Measurements from ENCODE around the gene C2orf80.

GRCh38 chr2:208118918-208119317, 70.9 kb downstream of the C2orf80 start:
- TF ChIP-seq, protein P1, sequence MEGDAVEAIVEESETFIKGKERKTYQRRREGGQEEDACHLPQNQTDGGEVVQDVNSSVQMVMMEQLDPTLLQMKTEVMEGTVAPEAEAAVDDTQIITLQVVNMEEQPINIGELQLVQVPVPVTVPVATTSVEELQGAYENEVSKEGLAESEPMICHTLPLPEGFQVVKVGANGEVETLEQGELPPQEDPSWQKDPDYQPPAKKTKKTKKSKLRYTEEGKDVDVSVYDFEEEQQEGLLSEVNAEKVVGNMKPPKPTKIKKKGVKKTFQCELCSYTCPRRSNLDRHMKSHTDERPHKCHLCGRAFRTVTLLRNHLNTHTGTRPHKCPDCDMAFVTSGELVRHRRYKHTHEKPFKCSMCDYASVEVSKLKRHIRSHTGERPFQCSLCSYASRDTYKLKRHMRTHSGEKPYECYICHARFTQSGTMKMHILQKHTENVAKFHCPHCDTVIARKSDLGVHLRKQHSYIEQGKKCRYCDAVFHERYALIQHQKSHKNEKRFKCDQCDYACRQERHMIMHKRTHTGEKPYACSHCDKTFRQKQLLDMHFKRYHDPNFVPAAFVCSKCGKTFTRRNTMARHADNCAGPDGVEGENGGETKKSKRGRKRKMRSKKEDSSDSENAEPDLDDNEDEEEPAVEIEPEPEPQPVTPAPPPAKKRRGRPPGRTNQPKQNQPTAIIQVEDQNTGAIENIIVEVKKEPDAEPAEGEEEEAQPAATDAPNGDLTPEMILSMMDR (IDR thresholded peaks at IDR 0.05): no peak
- TF ChIP-seq POLR2AphosphoS5 (IDR thresholded peaks at IDR 0.05) (no peak), POLR2A (IDR thresholded peaks at IDR 0.05) (no peak)
